ENCODE data around the gene CD2BP2. TPM values are rescaled to one million over a fixed set of nuclear protein-coding genes. Genes with fewer than 3 reads are reported as not detected.

CD2BP2 gene
- total and polyA plus RNA-seq, 2 of the 13 experiments (the other 11 are each of a cell fraction or from before 2014, with no cell fraction given) = 24.9 to 54.6 TPM

DNA sequence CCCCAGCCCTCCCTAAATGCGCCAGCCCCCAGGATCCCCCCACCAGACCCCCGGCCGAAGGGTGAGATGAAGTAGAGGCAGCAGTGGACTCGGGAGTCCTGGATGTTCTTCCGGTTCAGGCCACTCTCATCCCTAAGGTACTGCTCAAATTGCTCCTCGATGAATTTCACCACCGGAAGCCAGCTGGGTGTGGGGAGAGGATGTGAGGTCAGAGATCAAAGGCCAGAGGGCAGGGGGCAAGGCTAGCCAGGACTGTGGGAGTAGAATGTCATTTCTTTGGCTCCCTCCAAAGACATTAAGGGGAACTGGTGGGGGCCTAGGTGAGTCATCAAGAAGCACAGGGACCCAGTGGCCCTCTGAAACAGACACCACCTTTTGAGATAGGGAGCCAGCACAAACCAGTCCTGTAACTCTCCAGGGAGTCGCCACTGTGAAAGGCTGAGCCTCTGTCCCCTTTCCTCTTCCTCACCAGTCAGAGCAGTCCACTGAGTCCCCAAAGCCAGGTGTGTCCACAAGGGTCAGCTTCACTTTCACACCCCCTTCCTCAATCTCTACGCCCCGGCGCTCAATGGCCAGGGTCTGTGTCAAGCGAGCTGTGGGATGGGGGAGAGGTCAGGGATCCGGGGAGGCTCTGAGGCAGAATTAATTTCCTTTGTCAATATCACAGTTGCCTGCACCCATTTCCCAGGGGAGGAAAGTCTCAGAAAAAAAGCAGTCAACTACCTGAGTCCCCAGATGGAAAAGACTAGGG lies 26.4 kb upstream of the CD2BP2 start (continued):
- peak; percentile 70 for TF ChIP-seq GABPA (IDR thresholded peaks at IDR 0.05; ENCODE audit: low read depth, low read length)
- TF ChIP-seq GABPA (CRISPR knock-in tag; IDR thresholded peaks at IDR 0.05; ENCODE audit: low read depth) = peak; percentile 94
- TF ChIP-seq, protein P1, sequence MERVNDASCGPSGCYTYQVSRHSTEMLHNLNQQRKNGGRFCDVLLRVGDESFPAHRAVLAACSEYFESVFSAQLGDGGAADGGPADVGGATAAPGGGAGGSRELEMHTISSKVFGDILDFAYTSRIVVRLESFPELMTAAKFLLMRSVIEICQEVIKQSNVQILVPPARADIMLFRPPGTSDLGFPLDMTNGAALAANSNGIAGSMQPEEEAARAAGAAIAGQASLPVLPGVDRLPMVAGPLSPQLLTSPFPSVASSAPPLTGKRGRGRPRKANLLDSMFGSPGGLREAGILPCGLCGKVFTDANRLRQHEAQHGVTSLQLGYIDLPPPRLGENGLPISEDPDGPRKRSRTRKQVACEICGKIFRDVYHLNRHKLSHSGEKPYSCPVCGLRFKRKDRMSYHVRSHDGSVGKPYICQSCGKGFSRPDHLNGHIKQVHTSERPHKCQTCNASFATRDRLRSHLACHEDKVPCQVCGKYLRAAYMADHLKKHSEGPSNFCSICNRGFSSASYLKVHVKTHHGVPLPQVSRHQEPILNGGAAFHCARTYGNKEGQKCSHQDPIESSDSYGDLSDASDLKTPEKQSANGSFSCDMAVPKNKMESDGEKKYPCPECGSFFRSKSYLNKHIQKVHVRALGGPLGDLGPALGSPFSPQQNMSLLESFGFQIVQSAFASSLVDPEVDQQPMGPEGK (CRISPR knock-in tag; IDR thresholded peaks at IDR 0.05) = peak; percentile 9; the same call in 1 of the 2 replicates
- TF ChIP-seq PHF5A (CRISPR knock-in tag; IDR thresholded peaks at IDR 0.05; ENCODE audit: low read depth, unreplicated experiment) = no peak
- TF ChIP-seq ZNF83 (CRISPR knock-in tag; IDR thresholded peaks at IDR 0.05; ENCODE audit: borderline replicate concordance) = 0 out of 2 replicates have a peak, but pooled peaks have one; percentile 64
- TF ChIP-seq, protein P2, sequence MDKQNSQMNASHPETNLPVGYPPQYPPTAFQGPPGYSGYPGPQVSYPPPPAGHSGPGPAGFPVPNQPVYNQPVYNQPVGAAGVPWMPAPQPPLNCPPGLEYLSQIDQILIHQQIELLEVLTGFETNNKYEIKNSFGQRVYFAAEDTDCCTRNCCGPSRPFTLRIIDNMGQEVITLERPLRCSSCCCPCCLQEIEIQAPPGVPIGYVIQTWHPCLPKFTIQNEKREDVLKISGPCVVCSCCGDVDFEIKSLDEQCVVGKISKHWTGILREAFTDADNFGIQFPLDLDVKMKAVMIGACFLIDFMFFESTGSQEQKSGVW (CRISPR knock-in tag; IDR thresholded peaks at IDR 0.05; ENCODE audit: borderline replicate concordance) = no peak
- TF ChIP-seq TCF7 (IDR thresholded peaks at IDR 0.05; ENCODE audit: low read depth) = peak; percentile 6; the same call in 1 of the 2 replicates
- TF ChIP-seq MYC (CRISPR knock-in tag; IDR thresholded peaks at IDR 0.05; ENCODE audit: borderline replicate concordance) = peak; percentile 44; the same call in 1 of the 2 replicates
- TF ChIP-seq, protein P3, sequence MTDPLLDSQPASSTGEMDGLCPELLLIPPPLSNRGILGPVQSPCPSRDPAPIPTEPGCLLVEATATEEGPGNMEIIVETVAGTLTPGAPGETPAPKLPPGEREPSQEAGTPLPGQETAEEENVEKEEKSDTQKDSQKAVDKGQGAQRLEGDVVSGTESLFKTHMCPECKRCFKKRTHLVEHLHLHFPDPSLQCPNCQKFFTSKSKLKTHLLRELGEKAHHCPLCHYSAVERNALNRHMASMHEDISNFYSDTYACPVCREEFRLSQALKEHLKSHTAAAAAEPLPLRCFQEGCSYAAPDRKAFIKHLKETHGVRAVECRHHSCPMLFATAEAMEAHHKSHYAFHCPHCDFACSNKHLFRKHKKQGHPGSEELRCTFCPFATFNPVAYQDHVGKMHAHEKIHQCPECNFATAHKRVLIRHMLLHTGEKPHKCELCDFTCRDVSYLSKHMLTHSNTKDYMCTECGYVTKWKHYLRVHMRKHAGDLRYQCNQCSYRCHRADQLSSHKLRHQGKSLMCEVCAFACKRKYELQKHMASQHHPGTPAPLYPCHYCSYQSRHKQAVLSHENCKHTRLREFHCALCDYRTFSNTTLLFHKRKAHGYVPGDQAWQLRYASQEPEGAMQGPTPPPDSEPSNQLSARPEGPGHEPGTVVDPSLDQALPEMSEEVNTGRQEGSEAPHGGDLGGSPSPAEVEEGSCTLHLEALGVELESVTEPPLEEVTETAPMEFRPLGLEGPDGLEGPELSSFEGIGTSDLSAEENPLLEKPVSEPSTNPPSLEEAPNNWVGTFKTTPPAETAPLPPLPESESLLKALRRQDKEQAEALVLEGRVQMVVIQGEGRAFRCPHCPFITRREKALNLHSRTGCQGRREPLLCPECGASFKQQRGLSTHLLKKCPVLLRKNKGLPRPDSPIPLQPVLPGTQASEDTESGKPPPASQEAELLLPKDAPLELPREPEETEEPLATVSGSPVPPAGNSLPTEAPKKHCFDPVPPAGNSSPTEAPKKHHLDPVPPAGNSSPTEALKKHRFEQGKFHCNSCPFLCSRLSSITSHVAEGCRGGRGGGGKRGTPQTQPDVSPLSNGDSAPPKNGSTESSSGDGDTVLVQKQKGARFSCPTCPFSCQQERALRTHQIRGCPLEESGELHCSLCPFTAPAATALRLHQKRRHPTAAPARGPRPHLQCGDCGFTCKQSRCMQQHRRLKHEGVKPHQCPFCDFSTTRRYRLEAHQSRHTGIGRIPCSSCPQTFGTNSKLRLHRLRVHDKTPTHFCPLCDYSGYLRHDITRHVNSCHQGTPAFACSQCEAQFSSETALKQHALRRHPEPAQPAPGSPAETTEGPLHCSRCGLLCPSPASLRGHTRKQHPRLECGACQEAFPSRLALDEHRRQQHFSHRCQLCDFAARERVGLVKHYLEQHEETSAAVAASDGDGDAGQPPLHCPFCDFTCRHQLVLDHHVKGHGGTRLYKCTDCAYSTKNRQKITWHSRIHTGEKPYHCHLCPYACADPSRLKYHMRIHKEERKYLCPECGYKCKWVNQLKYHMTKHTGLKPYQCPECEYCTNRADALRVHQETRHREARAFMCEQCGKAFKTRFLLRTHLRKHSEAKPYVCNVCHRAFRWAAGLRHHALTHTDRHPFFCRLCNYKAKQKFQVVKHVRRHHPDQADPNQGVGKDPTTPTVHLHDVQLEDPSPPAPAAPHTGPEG (CRISPR knock-in tag; IDR thresholded peaks at IDR 0.05) = no peak
- TF ChIP-seq HNF1B (CRISPR knock-in tag; IDR thresholded peaks at IDR 0.05) = peak; percentile 38; the same call in 1 of the 2 replicates
- peak; percentile 35; the same call in 1 of the 2 replicates for TF ChIP-seq KAT8 (CRISPR knock-in tag; IDR thresholded peaks at IDR 0.05)
- peak; percentile 68; the same call in 1 of the 2 replicates for TF ChIP-seq CREM (IDR thresholded peaks at IDR 0.05)
- no peak for TF ChIP-seq CREM (CRISPR knock-in tag; IDR thresholded peaks at IDR 0.05)
- no peak for TF ChIP-seq GMEB1 (CRISPR knock-in tag; IDR thresholded peaks at IDR 0.05; ENCODE audit: borderline replicate concordance)
- no peak for TF ChIP-seq SOX6 (IDR thresholded peaks at IDR 0.05)
- 0 out of 2 replicates have a peak, but pooled peaks have one; percentile 16 for TF ChIP-seq SOX6 (CRISPR knock-in tag; IDR thresholded peaks at IDR 0.05)
- TF ChIP-seq GABPB1 (CRISPR knock-in tag; IDR thresholded peaks at IDR 0.05) = peak; percentile 84
